A549 (cell line): ENCODE results near the gene SIAE. TPM values are rescaled to one million over a fixed set of nuclear protein-coding genes. Genes with fewer than 3 reads are reported as not detected.

Experiments
- ATAC-seq, 2 experiments: fragments of 200-7000 bp in 1 of 2; fragments of >200 bp in 1 of 2; cut with Nextera tagmentation in 1 of 2; cut with Tn5 transposase in 1 of 2; 3 replicates each; pipeline versions ENCODE4 v1.8.0 to v1.9.1; 2018 to 2020; ENCODE audit warnings: mild to moderate bottlenecking in 1 of 2, moderate library complexity in 1 of 2
- CTCF ChIA-PET: fragments of 300-600 bp; sonication (Branson Sonifier 250); formaldehyde crosslinking; extraction: SDS; loops from one replicate; lab custom pipeline; 2021; ENCODE audit warnings: antibody characterized with exemption, inconsistent platforms; lab: Yijun Ruan, JAX
- POLR2A ChIA-PET: fragments of 350-600 bp; formaldehyde crosslinking; extraction: SDS; loops from one replicate; lab custom pipeline; 2021; ENCODE audit warnings: antibody characterized with exemption, inconsistent platforms; lab: Yijun Ruan, JAX
- DNase-seq, 2 experiments: peaks; one replicate each; pipeline versions ENCODE4 v3.0.0 to v3.0.0-alpha.2; 2011 to 2016; ENCODE audit warnings: low read depth in 1 of 2, low spot score in 1 of 2
- FAIRE-seq: peaks from 2 replicates; lab custom pipeline; 2011; peaks lifted over from hg19 to GRCh38; lab: Jason Lieb, UNC
- H3K27ac ChIP-seq, 2 experiments: fragments of >200 bp; sonication (Bioruptor Twin); formaldehyde crosslinking; 3 replicates each; pipeline ENCODE4 v1.5.1; 2016 to 2017
- H3K4me1 ChIP-seq: fragments of >200 bp; sonication (Bioruptor Twin); formaldehyde crosslinking; 3 replicates; pipeline ENCODE4 v1.6.1; 2016
- H3K4me2 ChIP-seq: fragments of >200 bp; sonication (Bioruptor Twin); formaldehyde crosslinking; 3 replicates; pipeline ENCODE4 v1.6.1; 2016
- H3K4me3 ChIP-seq: fragments of >200 bp; sonication (Bioruptor Twin); formaldehyde crosslinking; 3 replicates; pipeline ENCODE4 v1.5.1; 2016
- H3K9me3 ChIP-seq: fragments of >200 bp; sonication (Bioruptor Twin); formaldehyde crosslinking; 3 replicates; pipeline ENCODE4 v1.6.1; 2016
- BHLHE40 ChIP-seq: IDR thresholded peaks from 2 replicates; pipeline ENCODE4 v1.6.1; 2012; ENCODE audit warnings: low read depth, low read length, inconsistent platforms
- CEBPB ChIP-seq, 2 experiments: fragments of >200 bp in 1 of 2; sonication (Bioruptor Twin) in 1 of 2; formaldehyde crosslinking in 1 of 2; IDR thresholded peaks; 2 replicates each; pipeline ENCODE4 v1.6.1; 2012 to 2016
- CTCF ChIP-seq: fragments of >200 bp; sonication (Bioruptor Twin); formaldehyde crosslinking; IDR thresholded peaks from 3 replicates; pipeline ENCODE4 v1.5.1; 2016
- E2F6 ChIP-seq: IDR thresholded peaks from 2 replicates; pipeline ENCODE4 v1.6.1; 2012; ENCODE audit warnings: low read depth, borderline replicate concordance
- EHMT2 ChIP-seq: fragments of 200-600 bp; sonication (generic); IDR thresholded peaks from 2 replicates; pipeline ENCODE4 v1.6.1; 2016; ENCODE audit warnings: antibody characterized with exemption, low read depth, mild to moderate bottlenecking, moderate library complexity
- EP300 ChIP-seq, 2 experiments: fragments of >200 bp; sonication (Bioruptor Twin); formaldehyde crosslinking; IDR thresholded peaks; 2 replicates in 1 of 2; 3 replicates in 1 of 2; pipeline ENCODE4 v1.6.1; 2016 to 2017
- FOSB ChIP-seq: fragments of 250-450 bp; sonication (Bioruptor Pico); IDR thresholded peaks from 2 replicates; pipeline ENCODE4 v1.5.0; 2020; ENCODE audit warnings: mild to moderate bottlenecking, moderate library complexity
- FOXS1 ChIP-seq: fragments of 250-450 bp; sonication (Bioruptor Pico); IDR thresholded peaks from 2 replicates; pipeline ENCODE4 v1.5.0; 2020; ENCODE audit warnings: mild to moderate bottlenecking, moderate library complexity
- HDAC2 ChIP-seq: fragments of 200-600 bp; sonication (generic); IDR thresholded peaks from 2 replicates; pipeline ENCODE4 v1.6.1; 2016
- HEYL ChIP-seq: fragments of 250-450 bp; sonication (Bioruptor Pico); IDR thresholded peaks from 2 replicates; pipeline ENCODE4 v1.8.0; 2021; ENCODE audit warnings: mild to moderate bottlenecking, moderate library complexity
- HMGXB4 ChIP-seq: fragments of 250-450 bp; sonication (Bioruptor Pico); IDR thresholded peaks from 2 replicates; pipeline ENCODE4 v1.5.0; 2021; ENCODE audit warnings: mild to moderate bottlenecking, moderate library complexity, borderline replicate concordance
- JUN ChIP-seq, 2 experiments: fragments of >200 bp; sonication (Bioruptor Twin); formaldehyde crosslinking; IDR thresholded peaks; 2 replicates in 1 of 2; 3 replicates in 1 of 2; pipeline ENCODE4 v1.6.1; 2016 to 2017
- JUNB ChIP-seq: fragments of >200 bp; sonication (Bioruptor Twin); formaldehyde crosslinking; IDR thresholded peaks from 2 replicates; pipeline ENCODE4 v1.6.1; 2016
- MAFK ChIP-seq: fragments of 450-650 bp; IDR thresholded peaks from 2 replicates; pipeline ENCODE4 v1.6.1; 2014; ENCODE audit not compliant: partially characterized antibody
- NPAS2 ChIP-seq: fragments of 250-450 bp; sonication (Bioruptor Pico); IDR thresholded peaks from 2 replicates; pipeline ENCODE4 v1.8.0; 2022; ENCODE audit warnings: mild to moderate bottlenecking, moderate library complexity, borderline replicate concordance
- PHF8 ChIP-seq: fragments of 200-600 bp; sonication (generic); IDR thresholded peaks from 2 replicates; pipeline ENCODE4 v1.6.1; 2016; ENCODE audit warnings: low read depth, mild to moderate bottlenecking, antibody characterized with exemption, moderate library complexity, borderline replicate concordance
- POLR2AphosphoS2 ChIP-seq: conservative IDR thresholded peaks from 2 replicates; pipeline ENCODE4 v1.6.1; 2012; ENCODE audit warnings: low read length, improper control_type of control experiment, inconsistent platforms
- RAD21 ChIP-seq, 2 experiments: fragments of >200 bp in 1 of 2; sonication (Bioruptor Twin) in 1 of 2; formaldehyde crosslinking in 1 of 2; IDR thresholded peaks in 1 of 2; conservative IDR thresholded peaks in 1 of 2; 2 replicates in 1 of 2; 3 replicates in 1 of 2; pipeline ENCODE4 v1.6.1; 2012 to 2018; ENCODE audit warnings: inconsistent platforms in 1 of 2
- SREBF2 ChIP-seq: fragments of 450-650 bp; IDR thresholded peaks from 2 replicates; pipeline ENCODE4 v1.6.1; 2014; ENCODE audit warnings: mild to moderate bottlenecking, moderate library complexity
- TP53 ChIP-seq: fragments of 250-450 bp; sonication (Bioruptor Pico); IDR thresholded peaks from 2 replicates; pipeline ENCODE4 v1.5.0; 2021; ENCODE audit warnings: mild to moderate bottlenecking, moderate library complexity
- ZC3H11A ChIP-seq: fragments of 450-650 bp; IDR thresholded peaks from 2 replicates; pipeline ENCODE4 v1.6.1; 2014; ENCODE audit warnings: antibody characterized with exemption, mild to moderate bottlenecking
- ZNF302 ChIP-seq: fragments of 250-450 bp; sonication (Bioruptor Pico); IDR thresholded peaks from 2 replicates; pipeline ENCODE4 v1.9.0; 2021; ENCODE audit warnings: inconsistent platforms, mild to moderate bottlenecking, moderate library complexity
- WGBS: methylation state at CpG from one replicate; pipeline ENCODE4 v1.1.6; 2017; ENCODE audit errors: missing lambda C conversion rate; 5-methylcytosine and 5-hydroxymethylcytosine counted together
- polyA plus RNA-seq, 4 experiments: library from polyadenylated mRNA; depleted of rRNA in 3 of 4; stranded (reverse); fragments of >200 nt; fragmentation: RNase III in 1 of 4; extraction: RNeasy Plus Mini Kit Qiagen cat#74134 plus additional on column Dnase treatment in 1 of 4; gene quantifications; 2 replicates in 3 of 4; 3 replicates in 1 of 4; pipeline ENCODE4 v1.2.3, GENCODE V29; 2011 to 2017
- TF ChIP-seq, protein P1 (sequence below): fragments of >200 bp; sonication (Bioruptor Twin); formaldehyde crosslinking; IDR thresholded peaks from 2 replicates; pipeline ENCODE4 v1.6.1; 2016
- TF ChIP-seq, protein P2 (sequence below): fragments of 450-650 bp; IDR thresholded peaks from 2 replicates; pipeline ENCODE4 v1.6.1; 2014; ENCODE audit warnings: antibody characterized with exemption
- TF ChIP-seq, protein P3 (sequence below): fragments of 250-450 bp; sonication (Bioruptor Pico); IDR thresholded peaks from 2 replicates; pipeline ENCODE4 v1.5.0; 2020; ENCODE audit warnings: low read depth, mild to moderate bottlenecking, moderate library complexity

SIAE gene
- polyA plus RNA-seq, 2 of the 4 experiments (the other 2 are of a cell fraction) = 10.3 to 23.2 TPM

DNA sequence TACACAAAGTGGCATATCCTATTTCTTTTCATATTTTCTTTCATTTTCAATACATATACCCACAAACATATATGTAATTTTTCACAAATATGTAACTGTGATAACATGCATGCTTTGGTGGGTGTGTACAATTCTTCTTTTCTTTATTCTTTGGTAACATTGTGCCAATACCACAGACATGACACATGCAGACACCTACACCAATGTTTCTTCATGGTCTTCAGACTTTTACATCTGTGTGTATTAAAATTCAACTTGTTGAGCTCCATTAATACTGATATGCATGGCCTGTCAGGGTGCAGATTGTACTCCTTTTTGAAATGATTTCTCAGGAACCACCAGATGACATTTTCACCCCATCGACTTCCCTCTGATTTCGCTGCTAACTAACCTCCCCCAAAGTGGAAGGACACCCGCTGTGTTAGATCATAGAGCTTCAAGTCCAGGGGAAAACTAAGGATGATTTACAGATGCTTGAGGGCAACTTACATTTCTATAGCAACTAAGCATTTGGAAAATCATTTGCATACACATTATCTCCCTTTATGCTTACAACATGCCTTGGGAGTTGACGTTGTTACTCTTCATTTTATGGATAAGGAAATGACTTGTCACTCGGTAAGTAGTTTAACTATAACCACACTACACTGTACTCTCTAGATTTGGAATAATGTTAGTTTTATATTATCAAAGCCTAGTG is 72.8 kb downstream of the SIAE start:
- FAIRE-seq (no peak), DNase-seq (no peak), ATAC-seq (no peak)
- no peak for TF ChIP-seq ZNF302
- no peak for TF ChIP-seq RAD21 (conservative IDR thresholded peaks at IDR 0.05 in 1 of 2, IDR thresholded peaks at IDR 0.05 in 1 of 2)
- TF ChIP-seq, protein P1, sequence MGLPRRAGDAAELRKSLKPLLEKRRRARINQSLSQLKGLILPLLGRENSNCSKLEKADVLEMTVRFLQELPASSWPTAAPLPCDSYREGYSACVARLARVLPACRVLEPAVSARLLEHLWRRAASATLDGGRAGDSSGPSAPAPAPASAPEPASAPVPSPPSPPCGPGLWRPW = no peak
- no peak for TF ChIP-seq NPAS2 (CRISPR knock-in tag)
- TF ChIP-seq JUN (IDR thresholded peaks at IDR 0.05) = no peak
- no peak for TF ChIP-seq HMGXB4 (CRISPR knock-in tag)
- no peak for TF ChIP-seq JUNB
- no peak for TF ChIP-seq HEYL (CRISPR knock-in tag)
- TF ChIP-seq, protein P2, sequence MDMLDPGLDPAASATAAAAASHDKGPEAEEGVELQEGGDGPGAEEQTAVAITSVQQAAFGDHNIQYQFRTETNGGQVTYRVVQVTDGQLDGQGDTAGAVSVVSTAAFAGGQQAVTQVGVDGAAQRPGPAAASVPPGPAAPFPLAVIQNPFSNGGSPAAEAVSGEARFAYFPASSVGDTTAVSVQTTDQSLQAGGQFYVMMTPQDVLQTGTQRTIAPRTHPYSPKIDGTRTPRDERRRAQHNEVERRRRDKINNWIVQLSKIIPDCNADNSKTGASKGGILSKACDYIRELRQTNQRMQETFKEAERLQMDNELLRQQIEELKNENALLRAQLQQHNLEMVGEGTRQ = no peak
- no peak for TF ChIP-seq MAFK
- no peak for TF ChIP-seq CTCF
- Histone ChIP-seq H3K4me1 (no peaks in the 10 kb centered on the region), H3K4me2 (no peak overlapping the region), H3K9me3 (no peaks in the 10 kb centered on the region), H3K4me3 (no peak overlapping the region), H3K27ac (no peak overlapping the region)
- WGBS = 8% methylated on average over 5 of the region's 5 CpGs
- CTCF ChIA-PET = interaction anchor here (0.7 to 1.7 kb wide), 3 partner anchors 21 to 185 kb away, joined by 3 to 4 read pairs (median 4); no protein-coding TSS in a partner anchor
- POLR2A ChIA-PET = no interaction called here

GRCh38 chr11:124597626-124598025 is 75.9 kb downstream of the SIAE start:
- H3K4me2 ChIP-seq = no peak overlapping the region
- no peak for DNase-seq
- FAIRE-seq = no peak
- no peaks in the 10 kb centered on the region for H3K9me3 ChIP-seq
- CTCF ChIA-PET = interaction anchor here (1.0 to 1.1 kb wide), 2 partner anchors 12 to 47 kb away, joined by 3 to 7 read pairs; no protein-coding TSS in a partner anchor
- no peak overlapping the region for H3K27ac ChIP-seq
- TF ChIP-seq PHF8 = no peak
- TF ChIP-seq TP53 (CRISPR knock-in tag) = no peak
- no peaks in the 10 kb centered on the region for H3K4me1 ChIP-seq
- POLR2A ChIA-PET = no interaction called here
- ATAC-seq = no peak
- no peak overlapping the region for H3K4me3 ChIP-seq

- FAIRE-seq = no peak
- Histone ChIP-seq H3K4me3 (no peak overlapping the region), H3K9me3 (no peaks in the 10 kb centered on the region), H3K4me2 (no peak overlapping the region), H3K27ac (no peak overlapping the region), H3K4me1 (no peaks in the 10 kb centered on the region)
- ATAC-seq = no peak
- DNase-seq = no peak
- CTCF ChIA-PET = no interaction called here
- POLR2A ChIA-PET = no interaction called here
- 0% methylated on average over 3 of the region's 3 CpGs for WGBS
- TF ChIP-seq FOXS1 (CRISPR knock-in tag) (no peak), E2F6 (no peak), EP300 (IDR thresholded peaks at IDR 0.05) (no peak), HDAC2 (no peak), ZC3H11A (no peak), SREBF2 (no peak), FOSB (CRISPR knock-in tag) (no peak), POLR2AphosphoS2 (no peak), BHLHE40 (no peak), CTCF (no peak), CEBPB (IDR thresholded peaks at IDR 0.05) (no peak), EHMT2 (no peak)
- TF ChIP-seq, protein P3, sequence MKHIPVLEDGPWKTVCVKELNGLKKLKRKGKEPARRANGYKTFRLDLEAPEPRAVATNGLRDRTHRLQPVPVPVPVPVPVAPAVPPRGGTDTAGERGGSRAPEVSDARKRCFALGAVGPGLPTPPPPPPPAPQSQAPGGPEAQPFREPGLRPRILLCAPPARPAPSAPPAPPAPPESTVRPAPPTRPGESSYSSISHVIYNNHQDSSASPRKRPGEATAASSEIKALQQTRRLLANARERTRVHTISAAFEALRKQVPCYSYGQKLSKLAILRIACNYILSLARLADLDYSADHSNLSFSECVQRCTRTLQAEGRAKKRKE = no peak
Measured at GRCh38 chr11:124595302-124595701, 78.2 kb downstream of the SIAE start.
